Transverse colon (tissue), 3 donors: Measurements from ENCODE around the gene ZCCHC9.

ENCODE experiments used
- POLR2A ChIP-seq: fragments of 450-650 bp; IDR thresholded peaks from one replicate; pipeline ENCODE4 v1.6.1; 2016; ENCODE audit warnings: antibody characterized with exemption, mild to moderate bottlenecking, moderate library complexity
- TF ChIP-seq, protein P1 (sequence below), 5 experiments: fragments of 200-600 bp in 3 of 5; fragments of 450-650 bp in 2 of 5; sonication (generic) in 3 of 5; IDR thresholded peaks; 1 replicate in 2 of 5; 2 replicates in 3 of 5; pipeline ENCODE4 v1.5.1; 2016 to 2017; ENCODE audit warnings: antibody characterized with exemption in 5 of 5, inconsistent platforms in 3 of 5, mild to moderate bottlenecking in 2 of 5, moderate library complexity in 1 of 5

DNA sequence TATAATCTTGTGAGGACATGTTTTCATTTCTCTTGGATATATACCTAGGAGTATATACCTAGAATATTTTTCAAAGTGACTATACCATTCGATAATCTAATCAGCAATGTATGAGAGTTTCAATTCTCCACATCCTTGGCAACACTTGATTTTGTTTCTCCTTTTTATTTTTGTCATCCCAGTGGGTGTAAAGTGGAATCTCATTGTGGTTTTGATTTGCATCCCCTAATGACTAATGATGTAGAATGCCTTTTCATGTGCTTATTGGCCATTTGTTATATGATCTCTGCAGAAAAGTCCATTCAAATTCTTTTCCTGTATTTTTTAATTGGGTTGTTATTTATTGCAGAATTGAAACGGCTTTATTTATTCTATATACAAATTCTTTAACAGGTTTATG, 15.2 kb downstream of the ZCCHC9 start:
- TF ChIP-seq, protein P1, sequence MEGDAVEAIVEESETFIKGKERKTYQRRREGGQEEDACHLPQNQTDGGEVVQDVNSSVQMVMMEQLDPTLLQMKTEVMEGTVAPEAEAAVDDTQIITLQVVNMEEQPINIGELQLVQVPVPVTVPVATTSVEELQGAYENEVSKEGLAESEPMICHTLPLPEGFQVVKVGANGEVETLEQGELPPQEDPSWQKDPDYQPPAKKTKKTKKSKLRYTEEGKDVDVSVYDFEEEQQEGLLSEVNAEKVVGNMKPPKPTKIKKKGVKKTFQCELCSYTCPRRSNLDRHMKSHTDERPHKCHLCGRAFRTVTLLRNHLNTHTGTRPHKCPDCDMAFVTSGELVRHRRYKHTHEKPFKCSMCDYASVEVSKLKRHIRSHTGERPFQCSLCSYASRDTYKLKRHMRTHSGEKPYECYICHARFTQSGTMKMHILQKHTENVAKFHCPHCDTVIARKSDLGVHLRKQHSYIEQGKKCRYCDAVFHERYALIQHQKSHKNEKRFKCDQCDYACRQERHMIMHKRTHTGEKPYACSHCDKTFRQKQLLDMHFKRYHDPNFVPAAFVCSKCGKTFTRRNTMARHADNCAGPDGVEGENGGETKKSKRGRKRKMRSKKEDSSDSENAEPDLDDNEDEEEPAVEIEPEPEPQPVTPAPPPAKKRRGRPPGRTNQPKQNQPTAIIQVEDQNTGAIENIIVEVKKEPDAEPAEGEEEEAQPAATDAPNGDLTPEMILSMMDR (IDR thresholded peaks at IDR 0.05): no peak
- TF ChIP-seq POLR2A: no peak
